T47D (cell line): ENCODE measurements around the gene GPR22.

Source experiments
- DNase-seq, 2 experiments: peaks; one replicate each; pipeline versions ENCODE4 v3.0.0 to v3.0.0-alpha.2; 2011 to 2012; ENCODE audit warnings: low read depth in 1 of 2, low spot score in 1 of 2
- JUND ChIP-seq: IDR thresholded peaks from 2 replicates; pipeline ENCODE4 v1.6.1; 2012; ENCODE audit warnings: low read depth
- in situ Hi-C: cut with HindIII; loops from 2 replicates; pipeline ENCODE4 v1.10.0; 2016; ENCODE audit warnings: low sequenced_read_pairs, low pct_unique_long_range_greater_than_20kb

Gene GPR22

GRCh38 chr7:107469929-107470328 lies at the start of gene GPR22:
Gene GPR22 (plus strand): TSS chr7:107470057. CDS start chr7:107474061, 4,004 bp downstream.
- no peak for TF ChIP-seq JUND
- in situ Hi-C loops, result no loop called here

GRCh38 chr7:107427462-107427861 lies 42.4 kb upstream of the GPR22 start:
- no peak for DNase-seq
- in situ Hi-C loops, result no loop called here
- no peak for TF ChIP-seq JUND

More at GRCh38 chr7:107469929-107470328, at the start of gene GPR22:
- no peak for DNase-seq

GRCh38 chr7:107428642-107429041 lies 41.2 kb upstream of the GPR22 start:
- TF ChIP-seq JUND, result no peak
- no peak for DNase-seq
- in situ Hi-C loops, result no loop called here

GRCh38 chr7:107430057-107430456 lies 39.8 kb upstream of the GPR22 start:
- in situ Hi-C loops, result no loop called here
- TF ChIP-seq JUND, result no peak

GRCh38 chr7:107432261-107432660 lies 37.6 kb upstream of the GPR22 start:
- in situ Hi-C loops, result no loop called here

More at GRCh38 chr7:107430057-107430456, 39.8 kb upstream of the GPR22 start:
- DNase-seq, result no peak

GRCh38 chr7:107435749-107436148 lies 34.1 kb upstream of the GPR22 start:
- TF ChIP-seq JUND, result no peak
- in situ Hi-C loops, result no loop called here
- no peak for DNase-seq

More at GRCh38 chr7:107432261-107432660, 37.6 kb upstream of the GPR22 start:
- DNase-seq, result no peak
- no peak for TF ChIP-seq JUND

- in situ Hi-C loops, result no loop called here
- no peak for DNase-seq
- no peak for TF ChIP-seq JUND
These were observed 30.8 kb upstream of the GPR22 start for GRCh38 chr7:107439025-107439424.

- DNase-seq, result no peak
- no peak for TF ChIP-seq JUND
- in situ Hi-C loops, result no loop called here
These were observed 28.1 kb upstream of the GPR22 start for GRCh38 chr7:107441581-107442422.

- in situ Hi-C loops, result no loop called here
- no peak for DNase-seq
- TF ChIP-seq JUND, result no peak
These were observed 27.2 kb upstream of the GPR22 start for GRCh38 chr7:107442678-107443077.

- DNase-seq, result no peak
- in situ Hi-C loops, result no loop called here
- TF ChIP-seq JUND, result no peak
These were observed 23.3 kb upstream of the GPR22 start for GRCh38 chr7:107446531-107446930.

GRCh38 chr7:107446988-107447387 lies 22.9 kb upstream of the GPR22 start:
- DNase-seq, result no peak
- no peak for TF ChIP-seq JUND
- in situ Hi-C loops, result no loop called here

GRCh38 chr7:107450970-107451369 lies 18.9 kb upstream of the GPR22 start:
- no peak for TF ChIP-seq JUND
- in situ Hi-C loops, result no loop called here
- no peak for DNase-seq

GRCh38 chr7:107453388-107453787 lies 16.5 kb upstream of the GPR22 start:
- no peak for DNase-seq
- TF ChIP-seq JUND, result no peak
- in situ Hi-C loops, result no loop called here
